HG03196 (cell line): ENCODE results near the gene ZFAND4.
"Not testable (repeated sequence)": the region's sequence is repeated elsewhere in the genome, so short reads cannot be mapped to it uniquely, and the experiment has no call there.

Source experiments
- ATAC-seq: cut with Tn5 transposase; IDR thresholded peaks from one replicate; pipeline ENCODE4 v1.9.1; 2021; ENCODE audit not compliant: unreplicated experiment

Gene ZFAND4

DNA sequence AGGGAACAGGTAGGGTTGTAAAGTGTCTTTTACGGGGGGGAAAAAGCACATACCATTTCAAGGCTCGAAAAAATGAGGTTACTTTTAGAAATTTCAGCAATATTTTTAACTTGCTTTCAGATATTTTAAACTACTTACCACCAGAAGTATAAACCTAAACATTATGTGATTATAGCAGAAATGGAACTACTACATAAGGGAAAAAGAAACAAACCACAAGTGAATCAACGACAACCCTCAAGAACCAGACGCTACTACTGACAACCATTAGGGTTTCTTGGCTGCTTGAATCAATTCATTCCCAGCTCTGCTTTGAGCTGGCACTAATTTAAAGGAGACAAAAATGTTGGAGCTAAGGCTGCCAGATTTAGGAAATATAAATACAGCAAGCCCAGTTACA lies 80.1 kb downstream of the ZFAND4 start:
- no peak for ATAC-seq

DNA sequence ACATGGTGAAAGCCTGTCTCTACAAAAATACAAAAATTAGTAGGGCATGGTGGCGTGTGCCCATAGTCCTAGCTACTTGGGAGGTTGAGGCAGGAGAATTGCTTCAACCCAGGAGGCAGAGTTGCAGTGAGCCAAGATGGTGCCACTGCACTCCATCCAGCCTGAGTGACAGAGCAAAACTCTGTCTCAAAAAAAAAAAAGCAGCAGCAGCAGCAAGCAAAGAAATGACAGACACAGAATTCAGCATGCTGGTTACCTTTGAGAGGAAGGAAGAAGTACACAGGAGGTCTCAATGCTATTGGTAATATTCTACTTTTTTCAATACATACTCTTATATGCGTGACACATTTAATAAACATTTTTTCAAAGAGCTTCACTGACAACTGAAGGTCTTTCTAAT lies 81.3 kb downstream of the ZFAND4 start:
- no peak for ATAC-seq

DNA sequence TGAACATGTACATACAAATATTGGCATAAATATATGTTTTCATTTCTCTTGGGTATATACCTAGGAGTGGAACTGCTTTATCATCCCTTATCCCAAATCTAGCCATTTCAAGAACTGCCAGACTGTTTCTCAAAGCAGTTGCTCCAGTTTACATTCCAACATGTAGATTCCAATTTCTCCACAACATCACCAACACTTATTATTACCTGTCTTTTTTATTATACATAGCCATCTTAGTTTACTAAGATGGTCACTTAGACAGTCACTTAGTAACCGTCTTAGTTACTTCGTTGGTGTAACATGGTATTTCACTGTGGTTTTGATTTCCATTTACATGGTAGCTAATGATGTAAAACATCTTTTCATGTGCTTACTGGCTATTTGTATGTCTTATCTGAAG lies 82.7 kb downstream of the ZFAND4 start:
- ATAC-seq: no peak

DNA sequence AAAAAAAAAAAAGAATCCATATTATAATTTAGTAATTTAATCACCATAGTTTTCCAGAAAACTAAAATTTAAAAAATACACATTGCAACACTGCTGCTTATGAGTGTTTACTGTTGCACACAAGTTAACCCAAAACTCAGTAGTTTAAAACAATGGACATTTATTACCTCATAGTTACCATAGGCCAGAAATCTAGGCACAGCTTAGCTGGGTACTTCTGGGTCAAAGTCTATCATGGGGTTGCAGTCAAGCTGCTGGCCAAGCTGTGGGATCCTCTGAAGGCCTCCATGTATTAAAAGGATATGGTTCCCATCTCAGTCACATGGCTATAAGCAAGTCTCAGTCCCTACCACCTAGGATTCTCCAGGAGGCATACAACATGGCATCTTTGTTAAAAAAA lies 83.6 kb downstream of the ZFAND4 start:
- no peak for ATAC-seq

DNA sequence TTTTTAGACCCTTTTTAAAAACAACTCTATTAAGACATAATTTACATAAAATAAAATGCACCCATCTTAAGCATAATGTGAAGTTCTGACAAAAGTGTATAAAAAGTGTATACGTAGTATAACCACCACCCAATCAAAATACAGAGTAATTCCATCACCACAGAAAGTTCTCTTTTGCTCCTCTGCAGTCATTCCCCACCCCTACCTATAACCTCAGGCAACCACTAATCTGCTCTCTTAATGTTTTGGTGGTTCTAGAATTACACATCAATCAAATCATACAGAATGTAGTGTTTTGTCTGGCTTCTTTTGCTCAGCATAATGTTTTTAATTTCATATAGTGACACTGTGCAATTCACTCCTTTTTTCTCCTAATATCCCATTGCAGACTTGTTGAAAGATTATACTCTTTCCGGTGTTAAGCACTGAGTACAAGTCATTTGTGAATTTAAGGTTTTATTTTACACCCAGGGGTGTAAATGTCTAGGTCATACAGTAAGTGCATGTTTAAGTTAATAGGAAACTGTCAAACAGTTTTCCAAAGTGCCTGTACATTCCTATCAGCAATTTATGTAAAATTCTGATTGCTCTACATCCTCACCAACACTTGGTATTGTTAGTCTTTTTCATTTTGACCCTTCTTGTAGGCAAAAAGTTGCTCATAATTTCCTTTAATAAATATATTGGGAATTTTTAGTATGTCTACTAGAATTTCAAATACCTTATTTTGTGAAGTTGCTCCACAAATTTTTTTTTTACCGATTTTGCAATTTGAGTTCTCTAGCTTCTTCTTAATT lies 86.3 kb downstream of the ZFAND4 start:
- no peak for ATAC-seq

DNA sequence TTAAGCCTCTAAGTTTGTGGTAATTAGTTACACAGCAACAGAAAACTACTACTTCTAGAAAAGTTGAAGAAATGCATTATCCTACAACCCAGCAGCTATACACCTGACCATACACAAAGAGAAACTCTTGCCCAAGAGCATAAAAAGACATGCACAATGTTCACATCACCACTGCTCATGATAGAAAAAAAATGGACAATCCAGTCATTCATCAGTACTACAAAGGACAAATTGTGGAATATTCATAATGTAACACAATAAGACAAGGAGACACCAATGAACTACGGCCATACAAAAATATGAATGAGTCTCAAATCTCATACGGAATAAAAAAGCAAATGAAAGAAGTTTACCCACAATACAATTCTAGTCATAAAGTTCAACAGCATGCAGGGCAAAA lies 87.4 kb downstream of the ZFAND4 start:
- ATAC-seq: no peak

DNA sequence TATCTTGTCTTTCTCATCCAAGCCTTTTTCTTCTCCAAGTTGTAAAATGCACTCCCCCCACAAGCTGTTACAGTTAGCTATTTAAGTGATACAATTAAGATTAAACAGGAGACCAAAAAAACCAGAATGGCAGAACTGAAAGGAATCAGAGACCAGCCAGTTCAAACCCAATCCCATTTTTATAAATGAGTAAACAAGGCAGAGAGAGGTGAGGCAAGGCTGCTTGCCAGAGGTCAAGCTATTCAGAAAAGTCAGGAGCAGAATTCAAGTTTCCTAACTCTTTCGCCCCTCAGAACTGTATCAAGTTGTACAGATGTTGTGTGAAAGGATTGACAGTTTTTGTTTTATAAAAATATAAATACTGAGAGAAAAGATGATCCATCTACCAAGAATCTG lies 90.2 kb downstream of the ZFAND4 start:
- no peak for ATAC-seq

DNA sequence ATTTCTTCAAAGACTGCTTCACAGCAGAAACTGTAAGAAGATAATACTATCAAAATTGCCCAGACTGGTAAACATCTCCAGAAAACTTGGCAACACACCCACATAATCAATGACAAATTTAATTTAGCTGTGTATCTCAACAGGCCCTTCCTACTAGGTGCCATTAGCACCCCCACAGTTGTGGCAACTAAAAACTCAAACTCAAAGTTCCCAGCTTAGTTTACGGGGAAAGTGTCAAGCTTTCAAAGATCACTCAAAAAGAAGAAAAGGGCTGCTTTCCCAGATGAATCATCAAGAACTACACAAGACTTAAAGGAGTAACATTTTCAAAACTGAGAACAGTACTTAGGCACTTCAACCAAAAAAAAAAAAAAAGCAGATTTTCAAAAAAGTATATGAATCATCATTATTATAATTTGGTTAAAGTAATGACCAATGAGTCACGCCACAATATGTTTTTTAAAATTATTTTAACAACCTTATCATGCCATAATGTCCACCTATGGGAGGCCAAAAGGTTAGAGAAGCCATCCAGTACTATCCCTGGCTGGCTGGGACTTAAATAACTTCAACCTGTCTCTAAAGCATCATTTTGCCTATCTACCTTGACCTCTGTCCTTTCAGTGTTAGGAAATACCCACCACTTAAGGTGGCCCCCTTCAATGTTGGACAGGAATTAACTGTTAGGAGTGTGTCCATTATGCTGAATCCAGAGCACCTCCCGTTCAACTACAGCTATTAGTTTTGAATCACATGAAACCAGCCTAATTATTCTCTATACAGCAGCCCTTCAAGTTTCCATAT lies 90.8 kb downstream of the ZFAND4 start:
- no peak for ATAC-seq

DNA sequence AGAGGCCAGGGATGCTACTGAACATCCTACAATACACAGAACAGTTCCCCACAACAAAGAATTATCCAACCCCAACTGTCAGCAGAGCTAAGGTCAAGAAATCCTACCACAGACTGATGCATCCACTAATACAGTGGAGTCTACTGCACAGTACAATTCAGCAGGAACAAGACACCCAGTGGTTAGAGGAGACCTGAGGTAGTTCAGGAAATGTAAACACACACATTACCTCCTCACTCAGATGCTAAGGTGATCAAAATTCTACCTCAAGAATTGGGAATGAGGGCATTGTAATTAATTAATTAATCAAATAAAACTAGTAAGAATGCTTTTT lies 91.4 kb downstream of the ZFAND4 start:
- ATAC-seq: peak; percentile 31

DNA sequence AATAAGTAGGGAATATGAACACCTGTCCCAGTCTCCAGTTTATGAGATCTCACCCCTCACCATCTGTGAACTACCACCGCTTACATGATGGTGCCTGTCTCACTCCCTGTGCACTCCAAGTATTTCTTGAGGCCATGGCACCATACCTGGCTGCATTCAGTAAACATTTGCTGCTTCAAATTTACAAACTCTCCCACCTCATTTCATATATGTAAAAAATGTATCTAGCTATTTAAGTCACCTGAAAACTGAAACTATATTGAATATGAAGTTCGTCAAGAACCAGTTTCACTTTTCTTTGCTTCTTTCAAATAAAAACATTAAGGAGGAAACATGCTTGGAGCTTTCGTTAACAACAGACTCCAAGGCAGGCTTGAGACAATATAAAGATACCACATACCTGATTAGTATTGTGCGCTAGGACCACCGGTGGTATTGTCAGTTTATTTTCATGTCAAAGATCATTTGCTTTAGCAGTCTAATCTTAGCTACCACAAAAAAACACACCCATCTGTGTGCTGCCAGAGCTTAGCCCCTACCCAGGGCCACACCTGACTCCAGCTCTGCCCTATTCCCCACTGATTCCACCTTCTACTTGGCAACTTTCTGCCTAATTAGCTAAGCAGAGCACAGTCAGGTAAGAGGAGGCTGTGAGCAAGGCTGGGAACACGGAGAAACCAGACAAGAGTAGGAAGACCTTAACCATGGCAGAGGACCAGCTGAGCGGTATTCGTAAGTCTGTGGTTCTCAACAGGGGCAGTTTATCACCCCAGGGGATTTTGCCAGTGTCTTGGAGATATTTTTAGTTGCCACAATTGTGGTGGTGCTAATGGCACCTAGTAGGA lies 92.0 kb downstream of the ZFAND4 start:
- peak; percentile 50 for ATAC-seq

DNA sequence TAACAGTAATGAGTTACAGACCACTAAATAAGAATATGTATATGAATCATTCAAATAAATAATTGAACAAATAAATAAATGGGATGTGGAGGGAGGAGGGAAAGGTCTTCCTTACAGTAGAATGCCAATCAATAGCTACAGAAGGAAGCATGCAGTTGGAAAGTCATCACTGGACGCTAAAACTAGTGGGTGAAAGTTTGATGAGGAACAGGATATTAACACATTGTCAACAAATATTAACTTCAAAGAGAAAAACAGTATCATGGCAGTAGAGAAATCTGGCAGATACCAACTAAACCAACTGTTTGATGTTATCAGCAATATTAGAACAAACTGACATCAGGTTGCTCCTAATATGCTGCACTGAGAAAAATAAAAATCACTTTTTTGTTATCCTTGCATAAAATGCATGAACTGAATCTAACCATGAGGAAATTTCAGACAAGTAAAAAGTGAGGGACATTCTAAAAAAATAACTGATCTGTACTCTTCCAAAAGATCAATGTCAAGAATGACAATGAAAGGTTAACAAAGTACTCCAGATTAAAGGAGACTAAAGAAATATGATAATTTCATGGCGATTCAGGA lies 94.1 kb downstream of the ZFAND4 start:
- no peak for ATAC-seq

DNA sequence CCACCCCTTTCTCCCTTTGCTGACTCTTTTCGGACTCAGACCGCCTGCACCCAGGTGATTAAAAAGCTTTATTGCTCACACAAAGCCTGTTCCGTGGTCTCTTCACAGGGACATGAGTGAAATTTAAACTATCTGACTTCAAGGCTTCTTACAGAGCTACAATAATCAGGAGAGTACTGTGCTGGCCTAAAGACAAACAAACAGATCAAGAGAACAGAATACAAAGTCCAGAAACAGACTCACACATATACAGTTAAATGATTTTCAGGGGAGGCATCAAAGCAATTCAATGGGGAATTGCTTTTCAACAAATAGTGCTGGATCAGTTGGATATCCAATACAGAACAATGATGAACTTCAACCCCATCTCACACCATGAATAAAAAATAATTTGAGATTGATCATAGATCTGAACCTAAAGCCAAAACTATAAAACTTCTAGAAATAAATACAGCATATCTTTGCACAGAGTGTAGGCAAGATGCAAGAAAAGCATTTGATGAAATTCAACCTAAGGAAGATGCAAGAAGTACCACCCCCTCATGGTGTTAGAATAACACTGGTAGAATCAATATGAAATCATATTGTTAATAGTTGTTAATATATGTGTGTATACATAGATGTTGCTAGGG lies 96.5 kb downstream of the ZFAND4 start:
- no peak for ATAC-seq

DNA sequence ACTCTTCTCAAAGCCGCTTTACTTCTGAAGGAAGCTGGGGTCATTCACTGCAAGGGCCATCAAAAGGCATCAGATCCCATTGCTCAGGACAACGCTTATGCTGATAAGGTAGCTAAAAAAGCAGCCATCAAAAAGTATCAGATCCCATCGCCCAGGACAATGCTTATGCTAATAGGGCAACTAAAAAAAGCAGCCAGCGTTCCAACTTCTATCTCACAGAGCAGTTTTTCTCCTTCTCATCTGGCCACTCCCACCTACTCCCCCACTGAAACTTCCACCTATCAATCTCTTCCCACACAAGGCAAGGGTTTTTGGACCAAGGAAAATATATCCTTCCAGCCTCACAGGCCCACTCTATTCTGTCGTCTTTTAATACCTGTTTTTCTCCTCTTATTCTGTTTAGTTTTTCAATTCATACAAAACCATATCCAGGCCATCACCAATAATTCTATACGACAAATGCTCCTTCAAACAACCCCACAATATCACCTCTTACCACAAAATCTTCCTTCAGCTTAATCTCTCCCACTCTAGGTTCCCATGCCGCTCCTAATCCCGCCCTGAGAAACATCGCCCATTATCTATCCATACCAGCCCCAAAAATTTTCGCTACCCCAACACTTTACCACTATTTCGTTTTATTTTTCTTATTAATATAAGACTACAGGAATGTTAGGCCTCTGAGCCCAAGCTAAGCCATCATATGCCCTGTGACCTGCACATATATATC lies 97.4 kb downstream of the ZFAND4 start:
- not testable (repeated sequence) for ATAC-seq

DNA sequence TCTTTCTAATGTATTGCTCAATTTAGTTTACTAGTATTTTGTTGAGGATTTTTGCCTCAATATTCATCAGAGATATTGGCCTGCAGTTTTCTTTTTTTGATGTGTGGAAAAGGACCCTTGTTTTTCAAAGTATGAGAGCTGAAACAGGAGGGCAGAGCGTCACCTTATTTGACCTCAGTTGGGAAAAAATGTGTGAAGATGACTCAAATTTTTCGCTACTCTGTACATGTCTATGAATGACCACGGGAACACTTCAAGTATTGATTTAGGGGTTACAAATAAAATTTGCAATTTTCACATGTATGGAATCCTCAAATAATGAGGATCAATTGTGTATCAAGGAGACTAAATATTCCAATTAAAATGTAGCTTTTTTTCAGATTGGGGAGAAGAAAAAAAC lies 103.1 kb downstream of the ZFAND4 start:
- no peak for ATAC-seq

DNA sequence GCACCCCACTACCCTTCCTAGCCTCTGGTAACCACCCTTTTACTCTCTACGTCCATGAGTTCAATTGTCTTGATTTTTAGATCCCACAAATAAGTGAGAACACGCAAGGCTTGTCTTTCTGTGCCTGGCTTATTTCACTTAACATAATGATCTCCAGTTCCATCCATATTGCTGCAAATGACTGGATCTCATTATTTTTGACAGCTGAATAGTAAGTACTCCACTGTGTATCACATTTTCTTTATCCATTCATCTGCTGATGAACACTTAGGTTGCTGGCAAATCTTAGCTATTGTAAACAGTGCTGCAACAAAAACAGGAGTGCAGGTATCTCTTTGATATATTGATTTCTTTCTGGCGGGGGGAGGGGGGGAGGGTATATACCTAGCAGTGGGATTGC lies 106.2 kb downstream of the ZFAND4 start:
- ATAC-seq: no peak
